HepG2 (cell line): ENCODE results near the gene BAHCC1. TPM values are rescaled to one million over a fixed set of nuclear protein-coding genes. Genes with fewer than 3 reads are reported as not detected.

Source experiments
- ARID2 ChIP-seq: sonication (generic); formaldehyde crosslinking; IDR thresholded peaks from 2 replicates; pipeline ENCODE4 v1.8.1; 2022; ENCODE audit warnings: mild to moderate bottlenecking, missing genetic modification reagents, borderline replicate concordance
- DPF2 ChIP-seq: sonication (generic); formaldehyde crosslinking; IDR thresholded peaks from 2 replicates; pipeline ENCODE4 v1.4.0; 2020; ENCODE audit warnings: mild to moderate bottlenecking, low read depth, missing genetic modification reagents, borderline replicate concordance
- DR1 ChIP-seq: sonication (generic); formaldehyde crosslinking; IDR thresholded peaks from 2 replicates; pipeline ENCODE4 v1.8.0; 2021; ENCODE audit warnings: mild to moderate bottlenecking, missing genetic modification reagents, inconsistent platforms
- FOSL1 ChIP-seq: sonication (generic); formaldehyde crosslinking; IDR thresholded peaks from 2 replicates; pipeline ENCODE4 v1.9.0; 2021; ENCODE audit warnings: missing genetic modification reagents, borderline replicate concordance
- GATAD1 ChIP-seq: IDR thresholded peaks from 2 replicates; pipeline ENCODE4 v1.6.1; 2016; ENCODE audit warnings: missing genetic modification reagents, missing compliant biosample characterization
- GMEB2 ChIP-seq: IDR thresholded peaks from 2 replicates; pipeline ENCODE4 v1.6.1; 2016; ENCODE audit warnings: missing biosample characterization, missing genetic modification reagents, low read depth
- HNF4A ChIP-seq: sonication (generic); formaldehyde crosslinking; IDR thresholded peaks from 2 replicates; pipeline ENCODE4 v1.4.0; 2020; ENCODE audit warnings: missing genetic modification reagents
- HOXA5 ChIP-seq: sonication (generic); formaldehyde crosslinking; IDR thresholded peaks from 2 replicates; pipeline ENCODE4 v1.4.0; 2020; ENCODE audit warnings: missing genetic modification reagents
- KLF13 ChIP-seq: sonication (generic); formaldehyde crosslinking; IDR thresholded peaks from 2 replicates; pipeline ENCODE4 v1.4.0; 2020; ENCODE audit warnings: mild to moderate bottlenecking, missing genetic modification reagents
- MAFK ChIP-seq, 2 experiments: IDR thresholded peaks in 1 of 2; conservative IDR thresholded peaks in 1 of 2; 2 replicates each; pipeline ENCODE4 v1.6.1; 2011; ENCODE audit warnings: improper control_type of control experiment in 2 of 2, low read length in 2 of 2
- MED1 ChIP-seq: sonication (generic); formaldehyde crosslinking; IDR thresholded peaks from 2 replicates; pipeline ENCODE4 v1.4.0; 2020; ENCODE audit warnings: missing genetic modification reagents
- MXD4 ChIP-seq: IDR thresholded peaks from 2 replicates; pipeline ENCODE4 v1.6.1; 2016; ENCODE audit warnings: mild to moderate bottlenecking, missing biosample characterization, missing genetic modification reagents
- PAF1 ChIP-seq: IDR thresholded peaks from 2 replicates; pipeline ENCODE4 v1.6.1; 2016; ENCODE audit warnings: missing genetic modification reagents, missing compliant biosample characterization
- POLR2AphosphoS2 ChIP-seq: IDR thresholded peaks from 2 replicates; pipeline ENCODE4 v1.6.1; 2011; ENCODE audit warnings: low read depth, low read length, improper control_type of control experiment
- RARA ChIP-seq: IDR thresholded peaks from 2 replicates; pipeline ENCODE4 v1.6.1; 2016; ENCODE audit warnings: missing genetic modification reagents, missing compliant biosample characterization
- RFX3 ChIP-seq: IDR thresholded peaks from 2 replicates; pipeline ENCODE4 v1.6.1; 2016; ENCODE audit warnings: missing biosample characterization, missing genetic modification reagents
- SMYD3 ChIP-seq: sonication (generic); formaldehyde crosslinking; IDR thresholded peaks from 2 replicates; pipeline ENCODE4 v1.8.1; 2023; ENCODE audit warnings: mild to moderate bottlenecking, missing genetic modification reagents
- SUZ12 ChIP-seq: fragments of 150-350 bp; IDR thresholded peaks from 2 replicates; pipeline ENCODE4 v1.6.1; 2014; ENCODE audit warnings: low read depth, low read length
- TBX3 ChIP-seq: fragments of 450-650 bp; IDR thresholded peaks from 2 replicates; pipeline ENCODE4 v1.6.1; 2017; ENCODE audit warnings: antibody characterized with exemption, mild to moderate bottlenecking, inconsistent platforms, borderline replicate concordance
- TEAD3 ChIP-seq: optimal IDR thresholded peaks from 2 replicates; pipeline ENCODE3; 2016; ENCODE audit warnings: borderline replicate concordance
- TP53 ChIP-seq: sonication (generic); formaldehyde crosslinking; conservative IDR thresholded peaks from 2 replicates; pipeline ENCODE4 v1.4.0; 2020; ENCODE audit warnings: missing genetic modification reagents
- ZEB1 ChIP-seq: IDR thresholded peaks from 2 replicates; pipeline ENCODE4 v1.6.1; 2012; ENCODE audit warnings: mild to moderate bottlenecking, low read depth, inconsistent platforms; ENCODE audit not compliant: insufficient replicate concordance
- ZNF207 ChIP-seq: fragments of 450-650 bp; IDR thresholded peaks from 2 replicates; pipeline ENCODE4 v1.6.1; 2016; ENCODE audit warnings: antibody characterized with exemption, borderline replicate concordance
- polyA plus RNA-seq, 8 experiments: library from polyadenylated mRNA; depleted of rRNA in 3 of 8; stranded (reverse) in 7 of 8; unstranded in 1 of 8; fragments of >200 nt; fragmentation: Illumina TruSeq in 4 of 8; extraction: Trizol in 4 of 8; gene quantifications; 2 replicates each; pipeline versions ENCODE4 v1.2.1 to v1.2.3, GENCODE V29; 2011 to 2016; ENCODE audit warnings: low read depth in 4 of 8, missing spikeins in 1 of 8, mixed read lengths in 1 of 8; ENCODE audit not compliant: insufficient read depth in 1 of 8
- total RNA-seq, 5 experiments: library from RNA; depleted of rRNA; stranded (reverse); fragments of >200 nt; fragmentation: Illumina TruSeq; extraction: Trizol; gene quantifications; 2 replicates each; pipeline ENCODE4 v1.2.3, GENCODE V29; 2016; ENCODE audit warnings: low read depth in 1 of 5
- TF ChIP-seq, protein P1 (sequence below): sonication (generic); formaldehyde crosslinking; IDR thresholded peaks from 2 replicates; pipeline ENCODE4 v1.4.0; 2020; ENCODE audit warnings: mild to moderate bottlenecking, missing genetic modification reagents
- TF ChIP-seq, protein P2 (sequence below): sonication (generic); formaldehyde crosslinking; IDR thresholded peaks from 2 replicates; pipeline ENCODE4 v1.4.0; 2020; ENCODE audit warnings: missing genetic modification reagents, borderline replicate concordance
- TF ChIP-seq, protein P3 (sequence below): sonication (generic); formaldehyde crosslinking; IDR thresholded peaks from 2 replicates; pipeline ENCODE4 v1.4.0; 2020; ENCODE audit warnings: missing genetic modification reagents

Gene BAHCC1
- total and polyA plus RNA-seq, 2 of the 13 experiments (the other 11 are each of a cell fraction or from before 2014, with no cell fraction given): 1.4 to 1.7 TPM

DNA sequence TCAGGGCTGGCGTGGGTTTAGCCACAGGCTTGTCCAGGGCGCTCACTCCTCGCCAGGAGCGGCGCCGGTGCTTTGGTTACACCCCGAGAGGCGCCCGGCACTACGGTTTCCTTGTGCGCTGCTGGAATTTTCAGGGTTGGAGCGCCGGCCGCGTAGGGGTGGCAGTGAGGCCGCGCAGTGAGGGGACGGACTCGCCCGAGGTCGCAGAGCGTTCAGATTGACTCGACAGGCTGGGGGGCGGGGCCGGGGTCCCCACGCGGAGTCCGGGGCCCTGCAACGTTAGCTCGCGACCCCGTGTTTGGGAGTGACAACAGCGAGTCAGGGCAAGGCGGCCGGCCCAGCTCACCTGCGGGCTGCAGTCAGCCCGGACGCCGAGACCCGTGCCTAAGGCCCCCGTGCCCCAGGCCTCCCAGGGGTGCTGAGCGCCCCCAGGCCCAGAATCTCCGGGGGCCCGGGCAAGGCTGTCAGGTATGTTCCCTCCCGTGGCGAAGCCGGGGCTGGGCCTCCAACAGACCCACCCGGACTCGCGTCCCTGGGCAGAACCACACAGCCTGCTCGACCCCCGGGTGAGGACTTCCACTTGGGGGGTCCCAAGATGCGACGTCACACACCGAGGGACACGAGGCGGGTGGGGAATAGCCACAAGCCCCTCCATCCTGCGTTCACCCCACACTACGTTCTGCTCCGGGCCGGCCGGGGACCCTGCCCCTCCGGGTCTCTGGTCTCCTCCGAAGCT, 118.7 kb downstream of the BAHCC1 start (continued):
- TF ChIP-seq TP53: peak; percentile 74; the same call in 1 of the 2 replicates
- TF ChIP-seq PAF1 (CRISPR knock-in tag): no peak
- TF ChIP-seq, protein P1, sequence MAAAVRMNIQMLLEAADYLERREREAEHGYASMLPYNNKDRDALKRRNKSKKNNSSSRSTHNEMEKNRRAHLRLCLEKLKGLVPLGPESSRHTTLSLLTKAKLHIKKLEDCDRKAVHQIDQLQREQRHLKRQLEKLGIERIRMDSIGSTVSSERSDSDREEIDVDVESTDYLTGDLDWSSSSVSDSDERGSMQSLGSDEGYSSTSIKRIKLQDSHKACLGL (CRISPR knock-in tag): peak; percentile 56; the same call in 1 of the 2 replicates
- no peak for TF ChIP-seq ZNF207
- TF ChIP-seq, protein P2, sequence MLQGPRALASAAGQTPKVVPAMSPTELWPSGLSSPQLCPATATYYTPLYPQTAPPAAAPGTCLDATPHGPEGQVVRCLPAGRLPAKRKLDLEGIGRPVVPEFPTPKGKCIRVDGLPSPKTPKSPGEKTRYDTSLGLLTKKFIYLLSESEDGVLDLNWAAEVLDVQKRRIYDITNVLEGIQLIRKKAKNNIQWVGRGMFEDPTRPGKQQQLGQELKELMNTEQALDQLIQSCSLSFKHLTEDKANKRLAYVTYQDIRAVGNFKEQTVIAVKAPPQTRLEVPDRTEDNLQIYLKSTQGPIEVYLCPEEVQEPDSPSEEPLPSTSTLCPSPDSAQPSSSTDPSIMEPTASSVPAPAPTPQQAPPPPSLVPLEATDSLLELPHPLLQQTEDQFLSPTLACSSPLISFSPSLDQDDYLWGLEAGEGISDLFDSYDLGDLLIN (CRISPR knock-in tag): no peak
- TF ChIP-seq FOSL1 (CRISPR knock-in tag): no peak
- no peak for TF ChIP-seq MXD4 (CRISPR knock-in tag)
- TF ChIP-seq SUZ12: no peak
- TF ChIP-seq DPF2 (CRISPR knock-in tag): no peak
- TF ChIP-seq MED1 (CRISPR knock-in tag): peak; percentile 43; the same call in 1 of the 2 replicates
- TF ChIP-seq HNF4A (CRISPR knock-in tag): no peak
- peak; percentile 53; the same call in 1 of the 2 replicates for TF ChIP-seq RARA (CRISPR knock-in tag)
- TF ChIP-seq GATAD1: no peak
- TF ChIP-seq POLR2AphosphoS2: no peak
- TF ChIP-seq DR1 (CRISPR knock-in tag): 0 out of 2 replicates have a peak, but pooled peaks have one; percentile 57
- no peak for TF ChIP-seq ARID2 (CRISPR knock-in tag)
- TF ChIP-seq GMEB2 (CRISPR knock-in tag): no peak
- TF ChIP-seq, protein P3, sequence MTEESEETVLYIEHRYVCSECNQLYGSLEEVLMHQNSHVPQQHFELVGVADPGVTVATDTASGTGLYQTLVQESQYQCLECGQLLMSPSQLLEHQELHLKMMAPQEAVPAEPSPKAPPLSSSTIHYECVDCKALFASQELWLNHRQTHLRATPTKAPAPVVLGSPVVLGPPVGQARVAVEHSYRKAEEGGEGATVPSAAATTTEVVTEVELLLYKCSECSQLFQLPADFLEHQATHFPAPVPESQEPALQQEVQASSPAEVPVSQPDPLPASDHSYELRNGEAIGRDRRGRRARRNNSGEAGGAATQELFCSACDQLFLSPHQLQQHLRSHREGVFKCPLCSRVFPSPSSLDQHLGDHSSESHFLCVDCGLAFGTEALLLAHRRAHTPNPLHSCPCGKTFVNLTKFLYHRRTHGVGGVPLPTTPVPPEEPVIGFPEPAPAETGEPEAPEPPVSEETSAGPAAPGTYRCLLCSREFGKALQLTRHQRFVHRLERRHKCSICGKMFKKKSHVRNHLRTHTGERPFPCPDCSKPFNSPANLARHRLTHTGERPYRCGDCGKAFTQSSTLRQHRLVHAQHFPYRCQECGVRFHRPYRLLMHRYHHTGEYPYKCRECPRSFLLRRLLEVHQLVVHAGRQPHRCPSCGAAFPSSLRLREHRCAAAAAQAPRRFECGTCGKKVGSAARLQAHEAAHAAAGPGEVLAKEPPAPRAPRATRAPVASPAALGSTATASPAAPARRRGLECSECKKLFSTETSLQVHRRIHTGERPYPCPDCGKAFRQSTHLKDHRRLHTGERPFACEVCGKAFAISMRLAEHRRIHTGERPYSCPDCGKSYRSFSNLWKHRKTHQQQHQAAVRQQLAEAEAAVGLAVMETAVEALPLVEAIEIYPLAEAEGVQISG (CRISPR knock-in tag): peak; percentile 61; the same call in 1 of the 2 replicates
- TF ChIP-seq RFX3 (CRISPR knock-in tag): no peak
- no peak for TF ChIP-seq TBX3
- TF ChIP-seq HOXA5 (CRISPR knock-in tag): 0 out of 2 replicates have a peak, but pooled peaks have one; percentile 25
- no peak for TF ChIP-seq ZEB1
- TF ChIP-seq TEAD3 (CRISPR knock-in tag): peak; percentile 65
- no peak for TF ChIP-seq MAFK (conservative IDR thresholded peaks at IDR 0.05 in 1 of 2, IDR thresholded peaks at IDR 0.05 in 1 of 2; ENCODE audit: low read length in 2 of 2)
- TF ChIP-seq KLF13: no peak
- no peak for TF ChIP-seq SMYD3 (CRISPR knock-in tag)
